Stimulated activated naive CD4-positive, alpha-beta T cell treated with Interleukin-2 at 50 U/mL for 16 hours (primary cell): ENCODE measurements around the gene SETSIP.
"Not testable (repeated sequence)": the region's sequence is repeated elsewhere in the genome, so short reads cannot be mapped to it uniquely, and the experiment has no call there.

Source experiments
- DNase-seq: peaks from one replicate; lab custom pipeline; 2025; lab: John Stamatoyannopoulos, UW

The SETSIP gene

GRCh38 chr1:92075311-92075710, at the start of gene SETSIP:
Gene SETSIP (minus strand): TSS chr1:92075411. CDS start chr1:92075411, 0 bp downstream.
- no peak for DNase-seq

GRCh38 chr1:92123868-92124267, 48.7 kb upstream of the SETSIP start:
- DNase-seq = no peak

GRCh38 chr1:92118826-92119225, 43.6 kb upstream of the SETSIP start:
- no peak for DNase-seq

GRCh38 chr1:92117526-92117925, 42.3 kb upstream of the SETSIP start:
- DNase-seq = no peak

- DNase-seq = no peak
Observed at GRCh38 chr1:92108631-92109030, 33.4 kb upstream of the SETSIP start.

- DNase-seq = no peak
Observed at GRCh38 chr1:92105546-92106081, 30.4 kb upstream of the SETSIP start.

GRCh38 chr1:92096317-92096716, 21.1 kb upstream of the SETSIP start:
- DNase-seq = no peak

GRCh38 chr1:92095874-92096273, 20.7 kb upstream of the SETSIP start:
- no peak for DNase-seq

- no peak for DNase-seq
Observed at GRCh38 chr1:92094595-92094994, 19.4 kb upstream of the SETSIP start.

- no peak for DNase-seq
Observed at GRCh38 chr1:92094090-92094489, 18.9 kb upstream of the SETSIP start.

- no peak for DNase-seq
Observed at GRCh38 chr1:92091625-92092024, 16.4 kb upstream of the SETSIP start.

- DNase-seq = no peak
Observed at GRCh38 chr1:92087542-92087941, 12.3 kb upstream of the SETSIP start.

- no peak for DNase-seq
Observed at GRCh38 chr1:92085727-92086126, 10.5 kb upstream of the SETSIP start.

- no peak for DNase-seq
Observed at GRCh38 chr1:92084651-92085050, 9.4 kb upstream of the SETSIP start.

- no peak for DNase-seq
Observed at GRCh38 chr1:92081031-92081430, 5.8 kb upstream of the SETSIP start.

- peak; percentile 85 for DNase-seq
Observed at GRCh38 chr1:92080128-92080985, 5.1 kb upstream of the SETSIP start, which contains the start of gene BTBD8. Gene BTBD8 (plus strand): TSS chr1:92080345. CDS start chr1:92080572, 227 bp downstream.

GRCh38 chr1:92079441-92079840, 4.2 kb upstream of the SETSIP start:
- DNase-seq = no peak

GRCh38 chr1:92078077-92078476, 2.9 kb upstream of the SETSIP start:
- not testable (repeated sequence) for DNase-seq

GRCh38 chr1:92076363-92076762, 1.2 kb upstream of the SETSIP start:
- no peak for DNase-seq

GRCh38 chr1:92074446-92074845, 765 bp downstream of the SETSIP start:
- not testable (repeated sequence) for DNase-seq

GRCh38 chr1:92070892-92071291, 4.3 kb downstream of the SETSIP start:
- DNase-seq = no peak

- DNase-seq = no peak
Observed at GRCh38 chr1:92066321-92066720, 8.9 kb downstream of the SETSIP start.

- no peak for DNase-seq
Observed at GRCh38 chr1:92065042-92065441, 10.2 kb downstream of the SETSIP start.

- no peak for DNase-seq
Observed at GRCh38 chr1:92051948-92052347, 23.3 kb downstream of the SETSIP start.
